Astrocyte of the spinal cord (primary cell): ENCODE results near the gene H1-8.

ENCODE experiments used
- DNase-seq: peaks from one replicate; pipeline ENCODE4 v3.0.0; 2011; ENCODE audit warnings: low read depth, low spot score
- H3K4me3 ChIP-seq: 2 replicates; pipeline ENCODE4 v1.5.1; 2011; ENCODE audit warnings: low read depth, mild to moderate bottlenecking, low read length, moderate library complexity
- CTCF ChIP-seq: IDR thresholded peaks from 2 replicates; pipeline ENCODE4 v1.5.1; 2012; ENCODE audit warnings: low read depth, mild to moderate bottlenecking, low read length, inconsistent platforms
- in situ Hi-C: cut with HindIII; loops from 2 replicates; pipeline ENCODE4 v1.10.0; 2017; ENCODE audit warnings: low sequenced_read_pairs

H1-8 gene

GRCh38 chr3:129577366-129577765 lies 34.4 kb downstream of the H1-8 start:
- in situ Hi-C loops = no loop called here
- no peak for DNase-seq
- no peak for TF ChIP-seq CTCF
- H3K4me3 ChIP-seq = no peak overlapping the region

GRCh38 chr3:129577925-129578786 lies 35.2 kb downstream of the H1-8 start:
- TF ChIP-seq CTCF = no peak
- in situ Hi-C loops = no loop called here
- no peak for DNase-seq
- H3K4me3 ChIP-seq = no peak overlapping the region

DNA sequence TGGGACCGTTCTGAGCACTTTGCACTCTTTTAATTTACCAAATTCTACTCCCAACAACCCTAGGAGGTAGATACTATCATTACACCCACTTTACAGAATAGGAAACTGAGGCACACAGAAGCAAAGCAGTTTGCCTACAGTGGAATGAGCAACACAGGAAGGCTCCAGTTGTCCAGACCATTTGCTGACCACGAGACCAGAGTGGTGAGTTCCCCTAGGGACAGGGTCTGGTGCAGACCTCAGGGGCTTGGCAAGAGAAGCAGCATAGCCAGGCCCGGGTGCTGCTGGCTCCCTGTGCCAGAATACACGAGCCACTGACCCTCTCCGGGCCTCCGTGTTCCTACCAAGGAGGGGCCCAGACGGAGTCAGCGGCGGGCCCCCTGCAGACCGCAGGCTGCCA lies 37.0 kb downstream of the H1-8 start:
- DNase-seq = no peak
- H3K4me3 ChIP-seq = no peak overlapping the region
- in situ Hi-C loops = no loop called here
- TF ChIP-seq CTCF = no peak

GRCh38 chr3:129581623-129582022 lies 38.6 kb downstream of the H1-8 start:
- no peak for DNase-seq
- H3K4me3 ChIP-seq = no peak overlapping the region
- in situ Hi-C loops = no loop called here
- no peak for TF ChIP-seq CTCF

GRCh38 chr3:129582799-129583198 lies 39.8 kb downstream of the H1-8 start:
- TF ChIP-seq CTCF = no peak
- DNase-seq = no peak
- in situ Hi-C loops = no loop called here
- no peak overlapping the region for H3K4me3 ChIP-seq

GRCh38 chr3:129583289-129583688 lies 40.3 kb downstream of the H1-8 start:
- TF ChIP-seq CTCF = no peak
- no peak for DNase-seq
- in situ Hi-C loops = no loop called here
- H3K4me3 ChIP-seq = no peak overlapping the region
